Panc1 (cell line): ENCODE data around the gene SLC7A11. TPM values are rescaled to one million over a fixed set of nuclear protein-coding genes. Genes with fewer than 3 reads are reported as not detected.

Experiments used
- ATAC-seq: fragments of 200-7000 bp; cut with Tn5 transposase; 2 replicates; pipeline ENCODE4 v1.9.1; 2020; ENCODE audit warnings: mild to moderate bottlenecking, moderate library complexity
- BruUV-seq: library from RNA; stranded (reverse); fragments of 400-500 nt; replicated peaks from 2 replicates; lab custom pipeline; 2021; lab: Mats Ljungman, UMichigan
- CTCF ChIA-PET: fragments of 300-600 bp; sonication (Branson Sonifier 250); formaldehyde crosslinking; loops from one replicate; lab custom pipeline; 2022; ENCODE audit warnings: antibody characterized with exemption; lab: Charles Lee
- POLR2A ChIA-PET: fragments of 300-600 bp; sonication (Branson Sonifier 250); formaldehyde crosslinking; loops from one replicate; lab custom pipeline; 2022; ENCODE audit warnings: antibody characterized with exemption; lab: Charles Lee
- DNase-seq: peaks from one replicate; pipeline ENCODE4 v3.0.0-alpha.2; 2010; ENCODE audit warnings: low read depth, low spot score
- H3K27ac ChIP-seq: 2 replicates; pipeline ENCODE4 v1.5.1; 2011; ENCODE audit warnings: mild to moderate bottlenecking, low read length, inconsistent platforms
- H3K27me3 ChIP-seq: fragments of 200-500 bp; sonication (Bioruptor generic); 2 replicates; pipeline ENCODE4 v1.6.0; 2014; ENCODE audit warnings: low read length, inconsistent platforms; ENCODE audit not compliant: control insufficient read depth, insufficient read depth
- H3K36me3 ChIP-seq: fragments of 200-500 bp; sonication (Bioruptor generic); 2 replicates; pipeline ENCODE4 v1.5.1; 2014; ENCODE audit warnings: inconsistent platforms, mild to moderate bottlenecking, low read length, moderate library complexity; ENCODE audit not compliant: control insufficient read depth, insufficient read depth
- H3K4me1 ChIP-seq: 2 replicates; pipeline ENCODE4 v1.5.1; 2011; ENCODE audit warnings: inconsistent platforms, mild to moderate bottlenecking, low read length, moderate library complexity; ENCODE audit not compliant: control insufficient read depth, insufficient read depth
- H3K4me3 ChIP-seq, 2 experiments: 2 replicates each; pipeline ENCODE4 v1.5.1; 2011 to 2012; ENCODE audit warnings: low read depth in 2 of 2, low read length in 2 of 2, mild to moderate bottlenecking in 2 of 2, inconsistent platforms in 1 of 2, moderate library complexity in 1 of 2
- H3K9me3 ChIP-seq: fragments of 200-500 bp; sonication (Bioruptor generic); 2 replicates; pipeline ENCODE4 v1.5.1; 2014; ENCODE audit warnings: low read depth, mild to moderate bottlenecking, inconsistent platforms, low read length, moderate library complexity; ENCODE audit not compliant: control insufficient read depth, insufficient read depth
- CTCF ChIP-seq: fragments of 450-650 bp; IDR thresholded peaks from 2 replicates; pipeline ENCODE4 v1.5.1; 2017; ENCODE audit warnings: mild to moderate bottlenecking
- POLR2AphosphoS5 ChIP-seq: IDR thresholded peaks from 2 replicates; pipeline ENCODE4 v1.6.1; 2012; ENCODE audit warnings: mild to moderate bottlenecking, low read depth, low read length, moderate library complexity
- REST ChIP-seq, 2 experiments: IDR thresholded peaks; 2 replicates each; pipeline ENCODE4 v1.6.1; 2011 to 2012; ENCODE audit warnings: low read depth in 2 of 2, control low read depth in 1 of 2, low read length in 1 of 2, mild to moderate bottlenecking in 1 of 2, moderate library complexity in 1 of 2; ENCODE audit not compliant: insufficient read depth in 1 of 2
- SIN3A ChIP-seq: IDR thresholded peaks from 2 replicates; pipeline ENCODE4 v1.6.1; 2012; ENCODE audit warnings: low read depth, mild to moderate bottlenecking, low read length, moderate library complexity, borderline replicate concordance; ENCODE audit not compliant: insufficient read depth
- TCF7L2 ChIP-seq: IDR thresholded peaks from 2 replicates; pipeline ENCODE4 v1.6.1; 2011; ENCODE audit warnings: mild to moderate bottlenecking, low read depth, low read length, inconsistent platforms
- in situ Hi-C: cut with HindIII; loops from 2 replicates; pipeline ENCODE4 v1.10.0; 2016; ENCODE audit warnings: low sequenced_read_pairs, low pct_unique_long_range_greater_than_20kb
- intact Hi-C: fragments of 100-400 bp; cut with micrococcal nuclease; formaldehyde crosslinking; loops from one replicate; pipeline ENCODE4 v1.10.0; 2022; ENCODE audit not compliant: unreplicated experiment
- total RNA-seq: library from RNA; stranded (reverse); gene quantifications from one replicate; pipeline ENCODE4 v1.2.1, GENCODE V29; 2021; ENCODE audit not compliant: unreplicated experiment

Gene SLC7A11
- total RNA-seq, 1 experiment from 2014 or later = 6.4 TPM

GRCh38 chr4:138230048-138230447 is 12.1 kb downstream of the SLC7A11 start:
- Histone ChIP-seq H3K27me3 (no peaks in the 10 kb centered on the region), H3K4me1 (no peaks in the 10 kb centered on the region), H3K27ac (no peak overlapping the region), H3K4me3 (no peak overlapping the region), H3K9me3 (no peaks in the 10 kb centered on the region), H3K36me3 (no peaks in the 10 kb centered on the region)
- no TSS peak for BruUV-seq
- DNase-seq (no peak), ATAC-seq (no peak)
- CTCF ChIA-PET = no interaction called here
- POLR2A ChIA-PET = no interaction called here
- no peak for TF ChIP-seq CTCF
- no peak for TF ChIP-seq REST (IDR thresholded peaks at IDR 0.05; ENCODE audit: insufficient read depth in 1 of 2, low read depth in 2 of 2, low read length in 1 of 2)
- TF ChIP-seq POLR2AphosphoS5 = no peak
- no peak for TF ChIP-seq SIN3A
- TF ChIP-seq TCF7L2 = no peak
- intact Hi-C loops = no loop called here
- in situ Hi-C loops = no loop called here

GRCh38 chr4:138229160-138229559 is 13.0 kb downstream of the SLC7A11 start:
- TF ChIP-seq TCF7L2 (no peak), CTCF (no peak), SIN3A (no peak), REST (IDR thresholded peaks at IDR 0.05; ENCODE audit: insufficient read depth in 1 of 2, low read depth in 2 of 2, low read length in 1 of 2) (no peak), POLR2AphosphoS5 (no peak)
- ATAC-seq = no peak
- BruUV-seq = no TSS peak
- intact Hi-C loops = no loop called here
- DNase-seq = no peak
- Histone ChIP-seq H3K36me3 (no peaks in the 10 kb centered on the region), H3K27ac (no peak overlapping the region), H3K27me3 (no peaks in the 10 kb centered on the region), H3K9me3 (no peaks in the 10 kb centered on the region), H3K4me3 (no peak overlapping the region), H3K4me1 (no peaks in the 10 kb centered on the region)
- ChIA-PET POLR2A (interaction anchor here (0.6 kb wide), 1 partner anchor 44 kb away, joined by 4 read pairs; no protein-coding TSS in a partner anchor), CTCF (no interaction called here)
- in situ Hi-C loops = no loop called here
